Vagina (tissue), 2 donors: Measurements from ENCODE around the gene TMX4. TPM values are rescaled to one million over a fixed set of nuclear protein-coding genes. Genes with fewer than 3 reads are reported as not detected.

Experiments used
- DNase-seq, 2 donors: peaks; one replicate each; pipeline ENCODE4 v3.0.0-alpha.2; 2017; ENCODE audit errors: extremely low spot score in 2 of 2
- H3K27ac ChIP-seq: fragments of 200-600 bp; sonication (generic); one replicate; pipeline ENCODE4 v1.5.1; 2019
- H3K27me3 ChIP-seq: fragments of 200-600 bp; sonication (generic); one replicate; pipeline ENCODE4 v1.5.1; 2019
- H3K36me3 ChIP-seq, 2 donors: fragments of 200-600 bp; sonication (generic); one replicate each; pipeline ENCODE4 v1.5.1; 2017 to 2019
- H3K4me1 ChIP-seq: fragments of 200-600 bp; sonication (generic); one replicate; pipeline ENCODE4 v1.5.1; 2019
- H3K4me3 ChIP-seq, 2 donors: fragments of 200-600 bp; sonication (generic); 1 replicate in 1 of 2; 2 replicates in 1 of 2; pipeline ENCODE4 v1.5.1; 2016 to 2019
- H3K9me3 ChIP-seq: fragments of 200-600 bp; sonication (generic); one replicate; pipeline ENCODE4 v1.5.1; 2019
- POLR2A ChIP-seq, 2 donors: fragments of 450-650 bp; IDR thresholded peaks; one replicate each; pipeline ENCODE4 v1.6.1; 2017; ENCODE audit warnings: antibody characterized with exemption in 2 of 2, mild to moderate bottlenecking in 2 of 2, moderate library complexity in 2 of 2
- POLR2AphosphoS5 ChIP-seq, 2 donors: sonication (generic); formaldehyde crosslinking; IDR thresholded peaks; one replicate each; pipeline ENCODE4 v1.9.0; 2017; ENCODE audit warnings: antibody characterized with exemption in 2 of 2, mild to moderate bottlenecking in 2 of 2, low read depth in 1 of 2; ENCODE audit not compliant: insufficient read depth in 1 of 2
- intact Hi-C: fragments of 100-400 bp; cut with DNase I; formaldehyde crosslinking; loops from one replicate; pipeline ENCODE4 v1.15.1; 2023
- total RNA-seq: library from RNA; depleted of rRNA; stranded (reverse); fragments of >200 nt; gene quantifications from one replicate; pipeline ENCODE4 v1.2.3, GENCODE V29; 2016
- TF ChIP-seq, protein P1 (sequence below), 3 experiments: fragments of 450-650 bp in 2 of 3; fragments of 200-600 bp in 1 of 3; sonication (generic) in 1 of 3; IDR thresholded peaks; one replicate each; pipeline ENCODE4 v1.5.1; 2017 to 2019; ENCODE audit warnings: antibody characterized with exemption in 3 of 3, mild to moderate bottlenecking in 2 of 3, moderate library complexity in 2 of 3

TMX4 gene
- total RNA-seq, 1 donor from 2014 or later = 33.9 TPM

- Histone ChIP-seq H3K36me3 (no peaks in the 10 kb centered on the region), H3K4me1 (no peaks in the 10 kb centered on the region), H3K27me3 (no peaks in the 10 kb centered on the region), H3K4me3 (no peak overlapping the region), H3K27ac (no peak overlapping the region), H3K9me3 (no peaks in the 10 kb centered on the region)
- TF ChIP-seq, protein P1, sequence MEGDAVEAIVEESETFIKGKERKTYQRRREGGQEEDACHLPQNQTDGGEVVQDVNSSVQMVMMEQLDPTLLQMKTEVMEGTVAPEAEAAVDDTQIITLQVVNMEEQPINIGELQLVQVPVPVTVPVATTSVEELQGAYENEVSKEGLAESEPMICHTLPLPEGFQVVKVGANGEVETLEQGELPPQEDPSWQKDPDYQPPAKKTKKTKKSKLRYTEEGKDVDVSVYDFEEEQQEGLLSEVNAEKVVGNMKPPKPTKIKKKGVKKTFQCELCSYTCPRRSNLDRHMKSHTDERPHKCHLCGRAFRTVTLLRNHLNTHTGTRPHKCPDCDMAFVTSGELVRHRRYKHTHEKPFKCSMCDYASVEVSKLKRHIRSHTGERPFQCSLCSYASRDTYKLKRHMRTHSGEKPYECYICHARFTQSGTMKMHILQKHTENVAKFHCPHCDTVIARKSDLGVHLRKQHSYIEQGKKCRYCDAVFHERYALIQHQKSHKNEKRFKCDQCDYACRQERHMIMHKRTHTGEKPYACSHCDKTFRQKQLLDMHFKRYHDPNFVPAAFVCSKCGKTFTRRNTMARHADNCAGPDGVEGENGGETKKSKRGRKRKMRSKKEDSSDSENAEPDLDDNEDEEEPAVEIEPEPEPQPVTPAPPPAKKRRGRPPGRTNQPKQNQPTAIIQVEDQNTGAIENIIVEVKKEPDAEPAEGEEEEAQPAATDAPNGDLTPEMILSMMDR (IDR thresholded peaks at IDR 0.05) = no peak
- TF ChIP-seq POLR2A (IDR thresholded peaks at IDR 0.05) (no peak), POLR2AphosphoS5 (IDR thresholded peaks at IDR 0.05; ENCODE audit: insufficient read depth in 1 of 2, low read depth in 1 of 2) (no peak)
- no peak for DNase-seq
- intact Hi-C loops = no loop called here
These were observed 42.4 kb upstream of the TMX4 start for GRCh38 chr20:8061861-8062518.

DNA sequence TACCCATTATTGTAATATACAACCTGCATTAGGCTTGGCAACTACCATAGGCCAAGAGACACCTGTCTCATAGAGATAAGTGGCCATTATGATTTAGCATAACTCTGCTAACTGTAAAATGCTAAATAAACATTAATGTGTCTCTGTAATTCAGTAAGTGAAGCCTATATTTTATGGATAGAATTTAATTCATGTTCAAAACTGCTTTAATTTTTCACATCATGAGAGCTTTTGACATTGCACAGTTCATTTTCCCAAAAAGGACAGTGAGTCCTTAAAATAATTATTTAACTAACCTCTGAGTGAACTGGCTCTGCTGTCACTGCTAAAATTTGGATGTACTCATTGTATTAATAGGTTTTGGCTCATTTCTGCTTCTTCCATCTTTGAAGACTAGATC is 41.4 kb upstream of the TMX4 start:
- Histone ChIP-seq H3K27ac (no peak overlapping the region), H3K36me3 (no peaks in the 10 kb centered on the region), H3K9me3 (no peaks in the 10 kb centered on the region), H3K4me1 (no peaks in the 10 kb centered on the region), H3K27me3 (no peaks in the 10 kb centered on the region), H3K4me3 (no peak overlapping the region)
- intact Hi-C loops = no loop called here
- TF ChIP-seq POLR2AphosphoS5 (IDR thresholded peaks at IDR 0.05; ENCODE audit: insufficient read depth in 1 of 2, low read depth in 1 of 2) (no peak), POLR2A (IDR thresholded peaks at IDR 0.05) (no peak)
- TF ChIP-seq, protein P1 (IDR thresholded peaks at IDR 0.05) = no peak
- DNase-seq = no peak

DNA sequence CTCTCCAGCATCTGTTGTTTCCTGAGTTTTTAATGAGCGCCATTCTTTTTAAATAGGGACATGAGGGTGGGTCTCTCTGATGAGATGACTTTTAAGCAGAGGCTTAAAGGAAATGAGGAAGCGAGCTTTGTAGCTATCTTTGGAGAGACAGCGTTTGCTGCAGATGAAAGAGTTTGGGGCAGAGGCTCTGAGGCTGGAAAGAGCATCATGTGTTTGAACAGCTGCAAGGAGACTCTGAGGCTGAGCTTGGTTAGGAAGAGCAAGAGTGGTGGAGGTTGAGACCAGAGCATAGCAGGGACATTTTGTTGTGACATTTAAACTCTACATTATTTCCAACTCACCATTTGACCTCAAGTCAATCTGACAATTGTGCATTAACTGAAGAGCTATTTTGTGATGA is 38.3 kb upstream of the TMX4 start:
- H3K27me3 ChIP-seq = no peaks in the 10 kb centered on the region
- H3K9me3 ChIP-seq = no peaks in the 10 kb centered on the region
- TF ChIP-seq, protein P1 (IDR thresholded peaks at IDR 0.05) = no peak
- no peak for TF ChIP-seq POLR2A (IDR thresholded peaks at IDR 0.05)
- H3K4me1 ChIP-seq = no peaks in the 10 kb centered on the region
- H3K36me3 ChIP-seq = no peaks in the 10 kb centered on the region
- intact Hi-C loops = no loop called here
- DNase-seq = no peak
- H3K27ac ChIP-seq = no peak overlapping the region
- no peak overlapping the region for H3K4me3 ChIP-seq

DNA sequence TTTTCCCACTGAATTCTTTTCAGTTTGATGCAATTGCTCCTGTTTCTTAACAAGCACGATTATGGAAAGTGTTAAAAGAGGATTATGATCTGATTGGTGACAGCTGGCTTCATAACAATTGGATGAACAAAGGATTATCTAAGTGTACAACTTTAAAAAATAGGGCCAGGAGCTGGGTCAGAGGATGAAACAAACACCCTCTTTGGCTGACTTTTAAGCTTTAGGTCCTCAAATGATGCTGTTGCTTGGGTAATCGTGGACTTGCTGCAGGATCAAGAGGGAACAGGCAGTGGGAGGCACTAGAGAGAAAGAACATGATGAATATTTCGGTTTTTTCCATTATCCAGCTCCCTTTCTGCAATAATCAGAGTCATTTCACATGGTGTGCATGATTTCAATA is 35.5 kb upstream of the TMX4 start:
- no peak overlapping the region for H3K4me3 ChIP-seq
- intact Hi-C loops = no loop called here
- H3K9me3 ChIP-seq = no peaks in the 10 kb centered on the region
- no peaks in the 10 kb centered on the region for H3K4me1 ChIP-seq
- no peak overlapping the region for H3K27ac ChIP-seq
- TF ChIP-seq POLR2AphosphoS5 (IDR thresholded peaks at IDR 0.05; ENCODE audit: insufficient read depth in 1 of 2, low read depth in 1 of 2) = no peak
- TF ChIP-seq, protein P1 (IDR thresholded peaks at IDR 0.05) = no peak
- no peak for TF ChIP-seq POLR2A (IDR thresholded peaks at IDR 0.05)
- no peaks in the 10 kb centered on the region for H3K27me3 ChIP-seq
- no peaks in the 10 kb centered on the region for H3K36me3 ChIP-seq
- DNase-seq = no peak

- intact Hi-C loops = no loop called here
- Histone ChIP-seq H3K36me3 (no peaks in the 10 kb centered on the region), H3K4me1 (no peaks in the 10 kb centered on the region), H3K4me3 (no peak overlapping the region), H3K9me3 (no peaks in the 10 kb centered on the region), H3K27ac (no peak overlapping the region), H3K27me3 (no peaks in the 10 kb centered on the region)
- no peak for DNase-seq
- TF ChIP-seq, protein P1 (IDR thresholded peaks at IDR 0.05) = no peak
- TF ChIP-seq POLR2AphosphoS5 (IDR thresholded peaks at IDR 0.05; ENCODE audit: insufficient read depth in 1 of 2, low read depth in 1 of 2) (no peak), POLR2A (IDR thresholded peaks at IDR 0.05) (no peak)
These were observed 30.7 kb upstream of the TMX4 start for GRCh38 chr20:8050157-8050837.
